NCI-H1417 (cell line): ENCODE results near the gene SCIN.
"Not testable (repeated sequence)": the region's sequence is repeated elsewhere in the genome, so short reads cannot be mapped to it uniquely, and the experiment has no call there.

Source experiments
- DNase-seq, 3 experiments: peaks; one replicate each; lab custom pipeline; 2025; lab: John Stamatoyannopoulos, UW

SCIN gene

GRCh38 chr7:12648704-12649261 is 78.3 kb downstream of the SCIN start:
- no peak for DNase-seq

GRCh38 chr7:12649348-12649747 is 78.8 kb downstream of the SCIN start:
- DNase-seq = no peak

GRCh38 chr7:12650080-12650479 is 79.6 kb downstream of the SCIN start:
- DNase-seq = no peak

- no peak for DNase-seq
Measured at GRCh38 chr7:12653110-12653509, 82.6 kb downstream of the SCIN start.

GRCh38 chr7:12653518-12653917 is 83.0 kb downstream of the SCIN start:
- no peak for DNase-seq

GRCh38 chr7:12655161-12655560 is 84.6 kb downstream of the SCIN start:
- no peak for DNase-seq

GRCh38 chr7:12660423-12660822 is 89.9 kb downstream of the SCIN start:
- not testable (repeated sequence) for DNase-seq

GRCh38 chr7:12660986-12661385 is 90.5 kb downstream of the SCIN start:
- DNase-seq = not testable (repeated sequence)

GRCh38 chr7:12661581-12661980 is 91.1 kb downstream of the SCIN start:
- DNase-seq = no peak

GRCh38 chr7:12670000-12670729 is 99.6 kb downstream of the SCIN start:
- no peak for DNase-seq

- DNase-seq = no peak
Measured at GRCh38 chr7:12670743-12671520, 100.4 kb downstream of the SCIN start.

- not testable (repeated sequence) for DNase-seq
Measured at GRCh38 chr7:12673436-12673835, 102.9 kb downstream of the SCIN start.

- no peak for DNase-seq
Measured at GRCh38 chr7:12674053-12674452, 103.5 kb downstream of the SCIN start.

- DNase-seq = peak in 2 of 3 experiments; percentile 23 to 38
Measured at GRCh38 chr7:12674861-12675260, 104.3 kb downstream of the SCIN start.

GRCh38 chr7:12683678-12684585 is 113.4 kb downstream of the SCIN start:
- peak in 1 of 3 experiments; percentile 38 for DNase-seq

- DNase-seq = no peak
Measured at GRCh38 chr7:12684733-12685132, 114.2 kb downstream of the SCIN start.

- peak in 2 of 3 experiments; percentile 33 to 68 for DNase-seq
Measured at GRCh38 chr7:12685550-12685949, 115.0 kb downstream of the SCIN start.

- DNase-seq = peak; percentile 92 to 99 (median 98)
Measured at GRCh38 chr7:12686234-12686890, 115.8 kb downstream of the SCIN start.

GRCh38 chr7:12686891-12687717 is 116.6 kb downstream of the SCIN start, which contains the start of gene ARL4A:
TSS of gene ARL4A (plus strand) at chr7:12687633. CDS start at chr7:12688255, 622 bp downstream.
- DNase-seq = peak; percentile 99 to 100 (median 100)

GRCh38 chr7:12687718-12688171 is 117.2 kb downstream of the SCIN start:
- DNase-seq = no peak
